PC-3 (cell line): Measurements from ENCODE around the gene ITCH.
"Not testable (repeated sequence)": the region's sequence is repeated elsewhere in the genome, so short reads cannot be mapped to it uniquely, and the experiment has no call there.

ENCODE experiments used
- CTCF ChIP-seq: fragments of 300-600 bp; sonication (generic); conservative IDR thresholded peaks from 2 replicates; pipeline ENCODE4 v1.5.1; 2017; ENCODE audit warnings: antibody characterized with exemption, low read depth, mild to moderate bottlenecking, low read length
- EZH2 ChIP-seq: fragments of 300-600 bp; sonication (generic); IDR thresholded peaks from one replicate; pipeline ENCODE4 v1.6.1; 2017; ENCODE audit warnings: antibody characterized with exemption, mild to moderate bottlenecking, low read length; ENCODE audit not compliant: unreplicated experiment
- EZH2phosphoT487 ChIP-seq: fragments of 300-600 bp; sonication (generic); IDR thresholded peaks from 2 replicates; pipeline ENCODE4 v1.6.1; 2018; ENCODE audit warnings: mild to moderate bottlenecking, antibody characterized with exemption, low read length, borderline replicate concordance

- TF ChIP-seq CTCF, EZH2phosphoT487, EZH2: not testable (repeated sequence)
Measured at GRCh38 chr20:34514034-34514433, 151.0 kb downstream of the ITCH start.
